Stomach (tissue), 9 donors: ENCODE results near the gene ACADSB. TPM values are rescaled to one million over a fixed set of nuclear protein-coding genes. Genes with fewer than 3 reads are reported as not detected.

ENCODE experiments used
- DNase-seq, 2 donors: peaks; one replicate each; pipeline versions ENCODE4 v3.0.0 to v3.0.0-alpha.2; 2013 to 2019
- H3K27ac ChIP-seq, 5 donors: fragments of 200-600 bp in 4 of 5; sonication (generic) in 4 of 5; one replicate each; pipeline ENCODE4 v1.5.1; 2013 to 2019; ENCODE audit warnings: mild to moderate bottlenecking in 1 of 5, moderate library complexity in 1 of 5
- H3K27me3 ChIP-seq, 3 donors: fragments of 200-600 bp; sonication (generic); one replicate each; pipeline ENCODE4 v1.5.1; 2017 to 2019; ENCODE audit warnings: mixed run types in 1 of 3
- H3K36me3 ChIP-seq, 4 donors: fragments of 200-600 bp; sonication (generic); 1 replicate in 3 of 4; 2 replicates in 1 of 4; pipeline ENCODE4 v1.5.1; 2016 to 2019
- H3K4me1 ChIP-seq, 4 donors: fragments of 200-600 bp; sonication (generic); one replicate each; pipeline ENCODE4 v1.5.1; 2016 to 2019
- H3K4me3 ChIP-seq, 4 donors: fragments of 200-600 bp; sonication (generic) in 3 of 4; one replicate each; pipeline ENCODE4 v1.5.1; 2016 to 2019; ENCODE audit warnings: mild to moderate bottlenecking in 1 of 4
- H3K9me3 ChIP-seq, 4 donors: fragments of 200-600 bp; sonication (generic); one replicate each; pipeline ENCODE4 v1.5.1; 2016 to 2019
- CTCF ChIP-seq, 7 experiments: fragments of 450-650 bp in 4 of 7; fragments of 200-600 bp in 3 of 7; sonication (generic) in 3 of 7; IDR thresholded peaks; one replicate each; pipeline ENCODE4 v1.5.1; 2016 to 2019; ENCODE audit warnings: antibody characterized with exemption in 7 of 7, control low read depth in 2 of 7, mild to moderate bottlenecking in 1 of 7
- EP300 ChIP-seq: sonication (generic); formaldehyde crosslinking; IDR thresholded peaks from one replicate; pipeline ENCODE4 v1.6.1; 2017; ENCODE audit warnings: antibody characterized with exemption
- POLR2A ChIP-seq, 4 donors: fragments of 450-650 bp; IDR thresholded peaks; one replicate each; pipeline ENCODE4 v1.6.1; 2016; ENCODE audit warnings: antibody characterized with exemption in 4 of 4, control low read depth in 2 of 4, mild to moderate bottlenecking in 1 of 4, moderate library complexity in 1 of 4
- POLR2AphosphoS5 ChIP-seq, 3 donors: sonication (generic); formaldehyde crosslinking; IDR thresholded peaks; one replicate each; pipeline ENCODE4 v1.6.1; 2016; ENCODE audit warnings: antibody characterized with exemption in 3 of 3
- WGBS, 5 donors: extraction: QIAGEN DNeasy Blood & Tissue Kit in 3 of 5; methylation state at CpG; one replicate each; pipeline versions ENCODE4 v1.1.5 to v1.1.7; 2013 to 2018; 5-methylcytosine and 5-hydroxymethylcytosine counted together
- intact Hi-C: fragments of 100-400 bp; cut with DNase I; formaldehyde crosslinking; loops from one replicate; pipeline ENCODE4 v1.15.1; 2023; ENCODE audit warnings: low total_unique reads
- polyA plus RNA-seq, 3 donors: library from polyadenylated mRNA; stranded (reverse); fragments of 200-250 nt; gene quantifications; one replicate each; pipeline ENCODE4 v1.2.3, GENCODE V29; 2013
- total RNA-seq, 5 donors: library from RNA; depleted of rRNA; stranded (reverse); fragments of >200 nt; gene quantifications; one replicate each; pipeline versions ENCODE4 v1.1.0 to v1.2.3, GENCODE V29; 2014 to 2016
- donor health status: healthy with polysubstance abuse.
- donor health status: Bipolar disorder and iron deficiency.
- donor health status: healthy.

Gene ACADSB
- total and polyA plus RNA-seq, 8 donors: 3.8 to 19.1 (median 10.6) TPM

DNA sequence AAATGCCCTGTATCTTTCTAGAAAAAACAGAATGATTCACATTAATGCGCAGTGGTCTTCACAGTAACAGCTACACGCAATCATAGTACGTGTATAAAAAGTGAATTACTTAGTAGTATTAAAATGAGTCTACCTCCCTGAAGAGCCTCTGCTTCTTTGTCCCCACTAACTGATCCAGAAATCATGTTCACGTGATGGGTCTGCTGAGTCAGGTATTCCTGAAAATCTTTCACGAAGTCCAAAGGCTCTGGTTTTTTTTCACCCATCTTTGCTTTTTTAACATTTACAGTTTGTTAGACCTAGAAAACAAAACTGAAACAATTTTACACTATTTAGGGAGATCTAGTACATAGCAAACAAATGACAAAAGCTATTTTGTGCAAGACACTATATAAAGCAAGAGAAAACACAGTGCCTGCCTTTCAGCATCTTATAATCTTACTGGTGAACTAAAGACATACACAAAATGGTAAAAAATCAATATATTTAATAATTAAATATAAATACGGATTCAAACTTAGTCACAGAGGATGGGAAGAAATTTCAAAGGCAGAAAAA lies 10.4 kb upstream of the ACADSB start:
- no peak overlapping the region for H3K4me3 ChIP-seq
- H3K4me1 ChIP-seq: peaks cover 0 to 38% (median 22%) of the 10 kb centered on the region in 4 donors
- no peak for DNase-seq
- no peaks in the 10 kb centered on the region for H3K9me3 ChIP-seq
- intact Hi-C loops: no loop called here
- TF ChIP-seq POLR2AphosphoS5 (IDR thresholded peaks at IDR 0.05) (no peak), CTCF (IDR thresholded peaks at IDR 0.05) (no peak), EP300 (no peak), POLR2A (IDR thresholded peaks at IDR 0.05) (no peak)
- 85 to 92% (median 89%) methylated on average over 6 of the region's 6 CpGs for WGBS, 5 donors
- no peaks in the 10 kb centered on the region for H3K27me3 ChIP-seq
- peaks cover 16 to 51% (median 48%) of the 10 kb centered on the region in 4 donors for H3K36me3 ChIP-seq
- H3K27ac ChIP-seq: no peak overlapping the region

DNA sequence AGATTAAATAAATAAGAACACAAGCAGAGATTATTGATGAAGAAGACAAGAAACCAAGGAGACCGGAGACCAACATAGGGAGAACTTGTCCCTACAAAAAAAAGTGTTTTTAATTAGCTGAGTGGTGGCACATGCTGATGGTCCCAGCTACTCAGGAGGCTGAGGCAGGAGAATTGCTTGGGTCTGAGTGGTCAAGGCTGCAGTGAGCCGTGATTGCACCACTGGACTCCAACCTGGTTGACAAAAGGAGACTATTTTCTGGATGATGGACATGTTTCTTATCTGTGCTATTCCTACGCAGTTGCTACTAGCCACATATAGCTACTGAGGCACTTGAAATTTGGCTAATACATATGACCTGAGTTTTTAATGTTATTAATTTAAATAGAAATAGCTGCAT lies 9.9 kb upstream of the ACADSB start:
- 90 to 98% (median 98%) methylated on average over 3 of the region's 3 CpGs for WGBS, 5 donors
- Histone ChIP-seq H3K4me1 (peaks cover 0 to 43% (median 24%) of the 10 kb centered on the region in 4 donors), H3K4me3 (no peak overlapping the region), H3K9me3 (no peaks in the 10 kb centered on the region), H3K27ac (no peak overlapping the region), H3K36me3 (peaks cover 12 to 46% (median 43%) of the 10 kb centered on the region in 4 donors), H3K27me3 (no peaks in the 10 kb centered on the region)
- TF ChIP-seq CTCF (IDR thresholded peaks at IDR 0.05) (no peak), POLR2AphosphoS5 (IDR thresholded peaks at IDR 0.05) (no peak), EP300 (no peak), POLR2A (IDR thresholded peaks at IDR 0.05) (no peak)
- DNase-seq: no peak
- intact Hi-C loops: no loop called here

GRCh38 chr10:122999347-122999746 lies 9.5 kb upstream of the ACADSB start:
- no peak overlapping the region for H3K4me3 ChIP-seq
- 42 to 50% (median 43%) methylated on average over 3 of the region's 3 CpGs for WGBS, 5 donors
- TF ChIP-seq CTCF (IDR thresholded peaks at IDR 0.05) (no peak), POLR2A (IDR thresholded peaks at IDR 0.05) (no peak), POLR2AphosphoS5 (IDR thresholded peaks at IDR 0.05) (no peak), EP300 (no peak)
- no peaks in the 10 kb centered on the region for H3K27me3 ChIP-seq
- no peak for DNase-seq
- peaks cover 0 to 47% (median 26%) of the 10 kb centered on the region in 4 donors for H3K4me1 ChIP-seq
- peaks cover 8 to 42% (median 39%) of the 10 kb centered on the region in 4 donors for H3K36me3 ChIP-seq
- intact Hi-C loops: no loop called here
- no peaks in the 10 kb centered on the region for H3K9me3 ChIP-seq
- no peak overlapping the region for H3K27ac ChIP-seq

- no peak for TF ChIP-seq POLR2AphosphoS5 (IDR thresholded peaks at IDR 0.05)
- no peak for TF ChIP-seq EP300
- no peak for TF ChIP-seq POLR2A (IDR thresholded peaks at IDR 0.05)
- TF ChIP-seq CTCF (IDR thresholded peaks at IDR 0.05): no peak
- intact Hi-C loops: no loop called here
- H3K4me1 ChIP-seq: peaks cover 0 to 55% (median 30%) of the 10 kb centered on the region in 4 donors
- peaks cover 2 to 34% (median 31%) of the 10 kb centered on the region in 4 donors for H3K36me3 ChIP-seq
- no peak overlapping the region for H3K4me3 ChIP-seq
- H3K9me3 ChIP-seq: no peaks in the 10 kb centered on the region
- no peak overlapping the region for H3K27ac ChIP-seq
- no peak for DNase-seq
- H3K27me3 ChIP-seq: no peaks in the 10 kb centered on the region
- 80 to 84% (median 83%) methylated on average over 3 of the region's 3 CpGs for WGBS, 5 donors
Observed at GRCh38 chr10:123000155-123000554, 8.7 kb upstream of the ACADSB start.
